Ascending aorta (tissue), 2 donors: ENCODE measurements around the gene MRRF. TPM values are rescaled to one million over a fixed set of nuclear protein-coding genes. Genes with fewer than 3 reads are reported as not detected.

Experiments
- DNase-seq, 2 donors: peaks; one replicate each; pipeline ENCODE4 v3.0.0-alpha.2; 2019; ENCODE audit warnings: low spot score in 2 of 2
- H3K27ac ChIP-seq, 2 donors: fragments of 200-600 bp; sonication (generic); one replicate each; pipeline ENCODE4 v1.5.1; 2016 to 2017; ENCODE audit warnings: mild to moderate bottlenecking in 1 of 2
- H3K27me3 ChIP-seq: fragments of 200-600 bp; sonication (generic); one replicate; pipeline ENCODE4 v1.5.1; 2017
- H3K36me3 ChIP-seq, 2 donors: fragments of 200-600 bp; sonication (generic); one replicate each; pipeline ENCODE4 v1.5.1; 2016
- H3K4me1 ChIP-seq, 2 donors: fragments of 200-600 bp; sonication (generic); one replicate each; pipeline ENCODE4 v1.5.1; 2016 to 2017; ENCODE audit warnings: mild to moderate bottlenecking in 1 of 2
- H3K4me3 ChIP-seq, 2 donors: fragments of 200-600 bp; sonication (generic); one replicate each; pipeline ENCODE4 v1.5.1; 2016 to 2017; ENCODE audit warnings: mild to moderate bottlenecking in 1 of 2
- H3K9me3 ChIP-seq, 2 donors: fragments of 200-600 bp; sonication (generic); one replicate each; pipeline ENCODE4 v1.5.1; 2016
- CTCF ChIP-seq, 3 experiments: fragments of 200-600 bp in 2 of 3; fragments of 450-650 bp in 1 of 3; sonication (generic) in 2 of 3; IDR thresholded peaks; one replicate each; pipeline ENCODE4 v1.5.1; 2016 to 2019; ENCODE audit warnings: antibody characterized with exemption in 3 of 3, mild to moderate bottlenecking in 1 of 3, moderate library complexity in 1 of 3
- intact Hi-C: fragments of 100-400 bp; cut with DNase I; formaldehyde crosslinking; loops from one replicate; pipeline ENCODE4 v1.15.1; 2023
- total RNA-seq: library from RNA; depleted of rRNA; stranded (reverse); fragments of >200 nt; gene quantifications from one replicate; pipeline ENCODE4 v1.1.0, GENCODE V29; 2016

MRRF gene
- total RNA-seq, 1 donor from 2014 or later = 16.1 TPM

GRCh38 chr9:122338536-122338935 is 73.9 kb downstream of the MRRF start:
- Histone ChIP-seq H3K4me1 (no peaks in the 10 kb centered on the region), H3K27ac (no peak overlapping the region), H3K4me3 (no peak overlapping the region), H3K36me3 (no peaks in the 10 kb centered on the region), H3K9me3 (no peaks in the 10 kb centered on the region), H3K27me3 (no peaks in the 10 kb centered on the region)
- TF ChIP-seq CTCF (IDR thresholded peaks at IDR 0.05) = no peak
- no peak for DNase-seq
- intact Hi-C loops = no loop called here

- no peaks in the 10 kb centered on the region for H3K27me3 ChIP-seq
- no peaks in the 10 kb centered on the region for H3K9me3 ChIP-seq
- no peak for TF ChIP-seq CTCF (IDR thresholded peaks at IDR 0.05)
- no peak overlapping the region for H3K27ac ChIP-seq
- H3K36me3 ChIP-seq = no peaks in the 10 kb centered on the region
- intact Hi-C loops = no loop called here
- no peaks in the 10 kb centered on the region for H3K4me1 ChIP-seq
- H3K4me3 ChIP-seq = no peak overlapping the region
- peak in 1 of 2 donors; percentile 53 for DNase-seq
These were observed 74.3 kb downstream of the MRRF start for GRCh38 chr9:122338994-122339393.

- intact Hi-C loops = no loop called here
- Histone ChIP-seq H3K36me3 (no peaks in the 10 kb centered on the region), H3K27me3 (no peaks in the 10 kb centered on the region), H3K27ac (no peak overlapping the region), H3K4me3 (no peak overlapping the region), H3K4me1 (no peaks in the 10 kb centered on the region), H3K9me3 (no peaks in the 10 kb centered on the region)
- DNase-seq = peak in 1 of 2 donors; percentile 37
- no peak for TF ChIP-seq CTCF (IDR thresholded peaks at IDR 0.05)
These were observed 74.9 kb downstream of the MRRF start for GRCh38 chr9:122339579-122339978.

- Histone ChIP-seq H3K27me3 (no peaks in the 10 kb centered on the region), H3K36me3 (no peaks in the 10 kb centered on the region), H3K4me1 (no peaks in the 10 kb centered on the region), H3K27ac (no peak overlapping the region), H3K9me3 (no peaks in the 10 kb centered on the region), H3K4me3 (no peak overlapping the region)
- DNase-seq = no peak
- TF ChIP-seq CTCF (IDR thresholded peaks at IDR 0.05) = no peak
- intact Hi-C loops = no loop called here
These were observed 75.5 kb downstream of the MRRF start for GRCh38 chr9:122340161-122340560.

- no peaks in the 10 kb centered on the region for H3K27me3 ChIP-seq
- H3K4me3 ChIP-seq = no peak overlapping the region
- no peaks in the 10 kb centered on the region for H3K36me3 ChIP-seq
- peak in 1 of 2 donors; percentile 8 for DNase-seq
- no peak for TF ChIP-seq CTCF (IDR thresholded peaks at IDR 0.05)
- peaks cover 0 to 7% of the 10 kb centered on the region in 2 donors for H3K4me1 ChIP-seq
- intact Hi-C loops = no loop called here
- no peak overlapping the region for H3K27ac ChIP-seq
- no peaks in the 10 kb centered on the region for H3K9me3 ChIP-seq
These were observed 77.8 kb downstream of the MRRF start for GRCh38 chr9:122342323-122343050.
